HFFc6 (cell line): ENCODE measurements around the gene ABHD1. TPM values are rescaled to one million over a fixed set of nuclear protein-coding genes. Genes with fewer than 3 reads are reported as not detected.
A peak's percentile ranks its signal among the peaks of the same experiment; 100 is the strongest.
"Not testable (repeated sequence)": the region's sequence is repeated elsewhere in the genome, so short reads cannot be mapped to it uniquely, and the experiment has no call there.

Experiments used
- DNase-seq: peaks from one replicate; pipeline ENCODE4 v3.0.0-alpha.2; 2018
- H3K27ac Mint-ChIP-seq: 2 replicates; pipeline ENCODE4 v1.8.0; 2020; ENCODE audit warnings: mild to moderate bottlenecking, mixed read lengths
- H3K27me3 Mint-ChIP-seq: 2 replicates; pipeline ENCODE4 v1.8.0; 2021; ENCODE audit warnings: mild to moderate bottlenecking, moderate library complexity, mixed read lengths; ENCODE audit not compliant: insufficient read depth
- H3K36me3 Mint-ChIP-seq: 2 replicates; pipeline ENCODE4 v1.8.0; 2021; ENCODE audit warnings: low read depth, mixed read lengths
- H3K4me1 Mint-ChIP-seq: 2 replicates; pipeline ENCODE4 v1.8.0; 2020; ENCODE audit warnings: low read depth, mixed read lengths
- H3K4me3 Mint-ChIP-seq: 2 replicates; pipeline ENCODE4 v1.8.0; 2020; ENCODE audit warnings: mild to moderate bottlenecking, moderate library complexity, mixed read lengths
- H3K9me3 Mint-ChIP-seq: 2 replicates; pipeline ENCODE4 v1.8.0; 2020; ENCODE audit warnings: mild to moderate bottlenecking, mixed read lengths
- CTCF ChIP-seq: fragments of 200-600 bp; sonication (generic); IDR thresholded peaks from 2 replicates; pipeline ENCODE4 v1.5.0; 2021; ENCODE audit warnings: antibody characterized with exemption, mild to moderate bottlenecking
- total RNA-seq, 6 experiments: library from RNA; stranded (reverse); fragmentation: NEBNext Ultra II Directional; extraction: Animal tissue kit (Norgen Biotek cat#: 25700); gene quantifications; 2 replicates in 1 of 6; 3 replicates in 5 of 6; pipeline ENCODE4 v1.2.3, GENCODE V29; 2021

ABHD1 gene
- total RNA-seq, 6 experiments from 2014 or later: not detected

- no peaks in the 10 kb centered on the region for H3K4me1 Mint-ChIP-seq
- no peak overlapping the region for H3K4me3 Mint-ChIP-seq
- DNase-seq: no peak
- peaks cover 48% of the 10 kb centered on the region for H3K27me3 Mint-ChIP-seq
- H3K9me3 Mint-ChIP-seq: no peaks in the 10 kb centered on the region
- no peak overlapping the region for H3K27ac Mint-ChIP-seq
- TF ChIP-seq CTCF: no peak
- H3K36me3 Mint-ChIP-seq: no peaks in the 10 kb centered on the region
Observed at GRCh38 chr2:27115519-27115918, 8.1 kb upstream of the ABHD1 start.

GRCh38 chr2:27117995-27118524, 5.6 kb upstream of the ABHD1 start:
- Mint-ChIP-seq H3K4me1 (no peaks in the 10 kb centered on the region), H3K9me3 (no peaks in the 10 kb centered on the region), H3K27ac (no peak overlapping the region), H3K4me3 (no peak overlapping the region), H3K36me3 (no peaks in the 10 kb centered on the region), H3K27me3 (peaks cover 62% of the 10 kb centered on the region)
- DNase-seq: no peak
- TF ChIP-seq CTCF: no peak

- Mint-ChIP-seq H3K4me1 (no peaks in the 10 kb centered on the region), H3K36me3 (no peaks in the 10 kb centered on the region), H3K9me3 (no peaks in the 10 kb centered on the region), H3K27ac (no peak within 1 kb of the TSS), H3K27me3 (peaks cover 62% of the 10 kb centered on the region), H3K4me3 (no peak within 1 kb of the TSS)
- TF ChIP-seq CTCF: no peak
- DNase-seq: no peak
Observed at GRCh38 chr2:27118525-27119329, 4.9 kb upstream of the ABHD1 start, which contains the start of gene CGREF1. Gene CGREF1 (minus strand): TSS chr2:27119128. CDS start chr2:27104366, 14,762 bp downstream.

GRCh38 chr2:27119330-27119670, 4.3 kb upstream of the ABHD1 start:
- not testable (repeated sequence) for H3K4me3 Mint-ChIP-seq, H3K36me3 Mint-ChIP-seq, H3K4me1 Mint-ChIP-seq, DNase-seq, H3K9me3 Mint-ChIP-seq, H3K27ac Mint-ChIP-seq
- peaks cover 63% of the 10 kb centered on the region for H3K27me3 Mint-ChIP-seq

GRCh38 chr2:27121906-27122305, 1.7 kb upstream of the ABHD1 start:
- TF ChIP-seq CTCF: no peak
- H3K4me3 Mint-ChIP-seq: no peak overlapping the region
- H3K4me1 Mint-ChIP-seq: no peaks in the 10 kb centered on the region
- no peak overlapping the region for H3K27ac Mint-ChIP-seq
- H3K27me3 Mint-ChIP-seq: peaks cover 58% of the 10 kb centered on the region
- H3K9me3 Mint-ChIP-seq: no peaks in the 10 kb centered on the region
- no peak for DNase-seq
- no peaks in the 10 kb centered on the region for H3K36me3 Mint-ChIP-seq

- H3K4me1 Mint-ChIP-seq: no peaks in the 10 kb centered on the region
- H3K36me3 Mint-ChIP-seq: no peaks in the 10 kb centered on the region
- no peaks in the 10 kb centered on the region for H3K9me3 Mint-ChIP-seq
- H3K4me3 Mint-ChIP-seq: peak overlapping the region; percentile 79; the same call in 1 of the 2 replicates
- DNase-seq: no peak
- H3K27ac Mint-ChIP-seq: no peak overlapping the region
- no peak for TF ChIP-seq CTCF
- peaks cover 55% of the 10 kb centered on the region for H3K27me3 Mint-ChIP-seq
Observed at GRCh38 chr2:27122791-27123190, 824 bp upstream of the ABHD1 start.
